Posterior vena cava (tissue), 2 donors: ENCODE results near the gene ITGA7. TPM values are rescaled to one million over a fixed set of nuclear protein-coding genes. Genes with fewer than 3 reads are reported as not detected.

Source experiments
- DNase-seq: peaks from one replicate; pipeline ENCODE4 v3.0.0-alpha.2; 2020; ENCODE audit warnings: low spot score
- intact Hi-C, 2 donors: fragments of 100-400 bp; cut with DNase I; formaldehyde crosslinking; loops; one replicate each; pipeline versions ENCODE4 v1.14.1 to v1.14.2; 2022 to 2023
- total RNA-seq, 2 donors: library from RNA; stranded (reverse); fragmentation: NEBNext Ultra II Directional; extraction: Animal tissue kit (Norgen Biotek cat#: 25700); gene quantifications; one replicate each; pipeline ENCODE4 v1.2.1, GENCODE V29; 2021
- donor health status: DM: yes; HTN: yes; CAD: no.
- donor health status: DM: yes; HTN: yes; CAD: no.

The ITGA7 gene
- total RNA-seq, 2 donors from 2014 or later = 497 to 570 TPM

GRCh38 chr12:55724226-55724939 is 16.7 kb upstream of the ITGA7 start:
- intact Hi-C loops = loop anchor here in 1 of 2 donors (1.0 kb wide), 1 partner anchor 23 kb away; no protein-coding TSS in a partner anchor
- peak; percentile 92 for DNase-seq

GRCh38 chr12:55723516-55724225 is 16.0 kb upstream of the ITGA7 start:
- peak; percentile 77 for DNase-seq
- intact Hi-C loops = loop anchor here in 1 of 2 donors (1.0 kb wide), 1 partner anchor 22 kb away; no protein-coding TSS in a partner anchor

GRCh38 chr12:55722948-55723347 is 15.2 kb upstream of the ITGA7 start:
- intact Hi-C loops = no loop called here
- peak; percentile 79 for DNase-seq

- peak; percentile 82 for DNase-seq
- intact Hi-C loops = no loop called here
These were observed 14.0 kb upstream of the ITGA7 start for GRCh38 chr12:55721601-55722213.

- intact Hi-C loops = no loop called here
These were observed 13.3 kb upstream of the ITGA7 start for GRCh38 chr12:55720894-55721444.

GRCh38 chr12:55720071-55720564 is 12.4 kb upstream of the ITGA7 start, which contains the start of gene RDH5:
Gene RDH5, plus strand, starts transcription at chr12:55720393. Its CDS starts 792 bp downstream, at chr12:55721185.
- intact Hi-C loops = no loop called here
- peak; percentile 91 for DNase-seq

More at GRCh38 chr12:55720894-55721444, 13.3 kb upstream of the ITGA7 start:
- peak; percentile 93 for DNase-seq

GRCh38 chr12:55719371-55719770 is 11.7 kb upstream of the ITGA7 start:
- peak; percentile 75 for DNase-seq
- intact Hi-C loops = no loop called here

- peak; percentile 63 for DNase-seq
- intact Hi-C loops = no loop called here
These were observed 11.0 kb upstream of the ITGA7 start for GRCh38 chr12:55718624-55719275.

GRCh38 chr12:55718015-55718414 is 10.3 kb upstream of the ITGA7 start:
- peak; percentile 24 for DNase-seq
- intact Hi-C loops = no loop called here

- DNase-seq = peak; percentile 78
- intact Hi-C loops = no loop called here
These were observed 9.6 kb upstream of the ITGA7 start for GRCh38 chr12:55717011-55718007.

GRCh38 chr12:55716582-55716957 is 8.9 kb upstream of the ITGA7 start:
- intact Hi-C loops = no loop called here
- no peak for DNase-seq

- peak; percentile 98 for DNase-seq
- intact Hi-C loops = no loop called here
These were observed 8.3 kb upstream of the ITGA7 start, which contains the start of gene BLOC1S1 for GRCh38 chr12:55715833-55716581. Gene BLOC1S1, plus strand, starts transcription at chr12:55716046. Its CDS starts 6 bp downstream, at chr12:55716052.

- intact Hi-C loops = no loop called here
- DNase-seq = no peak
These were observed 7.6 kb upstream of the ITGA7 start for GRCh38 chr12:55715169-55715764.

- intact Hi-C loops = no loop called here
- no peak for DNase-seq
These were observed 6.0 kb upstream of the ITGA7 start for GRCh38 chr12:55713721-55714120.

GRCh38 chr12:55712700-55713415 is 5.2 kb upstream of the ITGA7 start:
- no peak for DNase-seq
- intact Hi-C loops = no loop called here
